PFSK-1 (cell line): Measurements from ENCODE around the gene CRIP1.

Source experiments
- FOXP2 ChIP-seq: optimal IDR thresholded peaks from 2 replicates; pipeline ENCODE3; 2011; ENCODE audit warnings: borderline replicate concordance, control low read depth, inconsistent platforms; ENCODE audit not compliant: insufficient read depth; ENCODE audit errors: extremely low read length, extremely low read depth
- POLR2AphosphoS5 ChIP-seq: IDR thresholded peaks from 2 replicates; pipeline ENCODE4 v1.6.1; 2012; ENCODE audit warnings: low read depth, mild to moderate bottlenecking, control low read depth, low read length, moderate library complexity
- REST ChIP-seq, 2 experiments: IDR thresholded peaks; 2 replicates each; pipeline versions ENCODE4 v1.6.1 to v1.8.0; 2011 to 2012; ENCODE audit warnings: low read depth in 2 of 2, low read length in 2 of 2, control low read depth in 1 of 2, inconsistent platforms in 1 of 2, mild to moderate bottlenecking in 1 of 2, moderate library complexity in 1 of 2; ENCODE audit not compliant: insufficient read depth in 1 of 2
- SIN3A ChIP-seq: IDR thresholded peaks from 2 replicates; pipeline ENCODE4 v1.6.1; 2012; ENCODE audit warnings: mild to moderate bottlenecking, low read length, moderate library complexity, borderline replicate concordance; ENCODE audit not compliant: insufficient read depth
- TAF1 ChIP-seq: IDR thresholded peaks from 2 replicates; pipeline ENCODE4 v1.6.1; 2012; ENCODE audit warnings: low read length, control low read depth, borderline replicate concordance; ENCODE audit not compliant: insufficient read depth

CRIP1 gene

GRCh38 chr14:105487986-105488777, 1.5 kb downstream of the CRIP1 start:
- TF ChIP-seq SIN3A = no peak
- no peak for TF ChIP-seq POLR2AphosphoS5
- TF ChIP-seq REST (IDR thresholded peaks at IDR 0.05; ENCODE audit: insufficient read depth in 1 of 2, low read depth in 2 of 2, low read length in 2 of 2) = no peak
- no peak for TF ChIP-seq TAF1
- no peak for TF ChIP-seq FOXP2

GRCh38 chr14:105488781-105489541, 2.3 kb downstream of the CRIP1 start:
- TF ChIP-seq FOXP2 (no peak), TAF1 (no peak), POLR2AphosphoS5 (no peak), SIN3A (no peak), REST (IDR thresholded peaks at IDR 0.05; ENCODE audit: insufficient read depth in 1 of 2, low read depth in 2 of 2, low read length in 2 of 2) (no peak)

GRCh38 chr14:105489542-105490266, 3.0 kb downstream of the CRIP1 start:
- TF ChIP-seq FOXP2 (no peak), TAF1 (no peak), POLR2AphosphoS5 (no peak), REST (IDR thresholded peaks at IDR 0.05; ENCODE audit: insufficient read depth in 1 of 2, low read depth in 2 of 2, low read length in 2 of 2) (no peak), SIN3A (no peak)

- TF ChIP-seq REST (IDR thresholded peaks at IDR 0.05; ENCODE audit: insufficient read depth in 1 of 2, low read depth in 2 of 2, low read length in 2 of 2) (no peak), TAF1 (no peak), POLR2AphosphoS5 (no peak), SIN3A (no peak), FOXP2 (no peak)
These were observed 3.5 kb downstream of the CRIP1 start for GRCh38 chr14:105490267-105490571.
